A673 (cell line): ENCODE results near the gene A1CF. TPM values are rescaled to one million over a fixed set of nuclear protein-coding genes. Genes with fewer than 3 reads are reported as not detected.
"Not testable (repeated sequence)": the region's sequence is repeated elsewhere in the genome, so short reads cannot be mapped to it uniquely, and the experiment has no call there.

ENCODE experiments used
- BruUV-seq: library from RNA; stranded (reverse); fragments of 400-500 nt; replicated peaks from 2 replicates; lab custom pipeline; 2021; lab: Mats Ljungman, UMichigan
- CTCF ChIA-PET: fragments of 300-600 bp; sonication (Branson Sonifier 250); formaldehyde crosslinking; loops from one replicate; lab custom pipeline; 2022; ENCODE audit warnings: antibody characterized with exemption; lab: Charles Lee
- POLR2A ChIA-PET: fragments of 300-600 bp; sonication (Branson Sonifier 250); formaldehyde crosslinking; loops from one replicate; lab custom pipeline; 2022; ENCODE audit warnings: antibody characterized with exemption; ENCODE audit not compliant: low non-redundant PET; lab: Charles Lee
- DNase-seq: peaks from one replicate; pipeline ENCODE4 v3.0.0-alpha.2; 2015; ENCODE audit warnings: low spot score
- H3K27ac ChIP-seq: fragments of 200-600 bp; sonication (generic); 2 replicates; pipeline ENCODE4 v1.5.1; 2016; ENCODE audit warnings: mixed run types, low read depth, mild to moderate bottlenecking, mixed read lengths, antibody characterized with exemption, low read length; ENCODE audit not compliant: poor library complexity, severe bottlenecking
- H3K27me3 ChIP-seq: fragments of 200-600 bp; sonication (generic); replicated peaks from 2 replicates; pipeline ENCODE4 v1.6.1; 2017; ENCODE audit warnings: mixed run types, low read depth, mild to moderate bottlenecking, mixed read lengths, antibody characterized with exemption, low read length; ENCODE audit not compliant: insufficient read depth, poor library complexity
- H3K36me3 ChIP-seq: fragments of 200-600 bp; sonication (generic); 2 replicates; pipeline ENCODE4 v1.6.1; 2016; ENCODE audit warnings: mixed run types, mild to moderate bottlenecking, mixed read lengths, antibody characterized with exemption, low read length; ENCODE audit not compliant: insufficient read depth, poor library complexity, severe bottlenecking
- H3K4me1 ChIP-seq: fragments of 200-600 bp; sonication (generic); 2 replicates; pipeline ENCODE4 v1.6.1; 2017; ENCODE audit warnings: mixed run types, mild to moderate bottlenecking, mixed read lengths, antibody characterized with exemption, low read length; ENCODE audit not compliant: insufficient read depth, poor library complexity, severe bottlenecking
- H3K4me3 ChIP-seq: fragments of 200-600 bp; sonication (generic); 2 replicates; pipeline ENCODE4 v1.5.1; 2016; ENCODE audit warnings: low read depth, mixed run types, mild to moderate bottlenecking, mixed read lengths, low read length; ENCODE audit not compliant: poor library complexity, severe bottlenecking
- H3K9me3 ChIP-seq: fragments of 200-600 bp; sonication (generic); 2 replicates; pipeline ENCODE4 v1.6.1; 2016; ENCODE audit warnings: mixed run types, low read depth, mild to moderate bottlenecking, mixed read lengths, antibody characterized with exemption, low read length; ENCODE audit not compliant: poor library complexity, severe bottlenecking
- EZH2 ChIP-seq: fragments of 200-600 bp; sonication (generic); IDR thresholded peaks from 2 replicates; pipeline ENCODE4 v1.6.1; 2017; ENCODE audit warnings: borderline replicate concordance, low read depth, mild to moderate bottlenecking, mixed read lengths, antibody characterized with exemption, low read length; ENCODE audit not compliant: poor library complexity, severe bottlenecking
- intact Hi-C: fragments of 100-400 bp; cut with micrococcal nuclease; formaldehyde crosslinking; loops from one replicate; pipeline ENCODE4 v1.10.0; 2022; ENCODE audit not compliant: unreplicated experiment
- total RNA-seq: library from RNA; stranded (reverse); gene quantifications from 2 replicates; pipeline ENCODE4 v1.2.3, GENCODE V29; 2021
- TF ChIP-seq, protein P1 (sequence below): fragments of 300-800, 200-600 bp; sonication (generic); conservative IDR thresholded peaks from 2 replicates; pipeline ENCODE4 v1.5.1; 2017; ENCODE audit warnings: low read depth, mild to moderate bottlenecking, antibody characterized with exemption, low read length, moderate library complexity, mixed read lengths

The A1CF gene
- total RNA-seq, 1 experiment from 2014 or later = not detected

DNA sequence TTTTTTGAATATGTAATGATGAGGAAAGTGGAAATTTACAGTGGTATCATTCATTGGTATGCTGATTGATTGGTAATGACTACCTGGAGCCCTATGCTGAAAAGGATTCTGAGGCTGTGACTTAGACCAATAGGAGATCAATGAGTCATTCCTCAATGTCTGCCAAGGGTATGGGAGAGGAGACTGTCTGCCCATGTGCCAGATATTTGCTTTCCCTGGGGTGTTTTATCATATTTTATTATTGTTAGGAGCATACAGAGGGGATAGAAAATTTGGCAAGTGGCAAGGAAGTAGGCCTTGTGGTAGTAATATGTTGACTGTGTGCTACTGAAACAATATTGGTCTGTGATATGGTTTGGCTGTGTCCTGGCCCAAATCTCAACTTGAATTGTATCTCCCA lies 90.9 kb downstream of the A1CF start:
- Histone ChIP-seq H3K36me3 (no peaks in the 10 kb centered on the region), H3K4me1 (peaks cover under 1% of the 10 kb centered on the region), H3K27ac (no peak overlapping the region), H3K9me3 (no peaks in the 10 kb centered on the region), H3K27me3 (peaks cover 19% of the 10 kb centered on the region), H3K4me3 (no peak overlapping the region)
- intact Hi-C loops = no loop called here
- BruUV-seq = no TSS peak
- TF ChIP-seq, protein P1, sequence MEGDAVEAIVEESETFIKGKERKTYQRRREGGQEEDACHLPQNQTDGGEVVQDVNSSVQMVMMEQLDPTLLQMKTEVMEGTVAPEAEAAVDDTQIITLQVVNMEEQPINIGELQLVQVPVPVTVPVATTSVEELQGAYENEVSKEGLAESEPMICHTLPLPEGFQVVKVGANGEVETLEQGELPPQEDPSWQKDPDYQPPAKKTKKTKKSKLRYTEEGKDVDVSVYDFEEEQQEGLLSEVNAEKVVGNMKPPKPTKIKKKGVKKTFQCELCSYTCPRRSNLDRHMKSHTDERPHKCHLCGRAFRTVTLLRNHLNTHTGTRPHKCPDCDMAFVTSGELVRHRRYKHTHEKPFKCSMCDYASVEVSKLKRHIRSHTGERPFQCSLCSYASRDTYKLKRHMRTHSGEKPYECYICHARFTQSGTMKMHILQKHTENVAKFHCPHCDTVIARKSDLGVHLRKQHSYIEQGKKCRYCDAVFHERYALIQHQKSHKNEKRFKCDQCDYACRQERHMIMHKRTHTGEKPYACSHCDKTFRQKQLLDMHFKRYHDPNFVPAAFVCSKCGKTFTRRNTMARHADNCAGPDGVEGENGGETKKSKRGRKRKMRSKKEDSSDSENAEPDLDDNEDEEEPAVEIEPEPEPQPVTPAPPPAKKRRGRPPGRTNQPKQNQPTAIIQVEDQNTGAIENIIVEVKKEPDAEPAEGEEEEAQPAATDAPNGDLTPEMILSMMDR = no peak
- no peak for TF ChIP-seq EZH2
- no peak for DNase-seq
- CTCF ChIA-PET = interaction anchor here (0.6 kb wide), 1 partner anchor 1910 kb away, joined by 4 read pairs; no protein-coding TSS in a partner anchor
- POLR2A ChIA-PET = no interaction called here

DNA sequence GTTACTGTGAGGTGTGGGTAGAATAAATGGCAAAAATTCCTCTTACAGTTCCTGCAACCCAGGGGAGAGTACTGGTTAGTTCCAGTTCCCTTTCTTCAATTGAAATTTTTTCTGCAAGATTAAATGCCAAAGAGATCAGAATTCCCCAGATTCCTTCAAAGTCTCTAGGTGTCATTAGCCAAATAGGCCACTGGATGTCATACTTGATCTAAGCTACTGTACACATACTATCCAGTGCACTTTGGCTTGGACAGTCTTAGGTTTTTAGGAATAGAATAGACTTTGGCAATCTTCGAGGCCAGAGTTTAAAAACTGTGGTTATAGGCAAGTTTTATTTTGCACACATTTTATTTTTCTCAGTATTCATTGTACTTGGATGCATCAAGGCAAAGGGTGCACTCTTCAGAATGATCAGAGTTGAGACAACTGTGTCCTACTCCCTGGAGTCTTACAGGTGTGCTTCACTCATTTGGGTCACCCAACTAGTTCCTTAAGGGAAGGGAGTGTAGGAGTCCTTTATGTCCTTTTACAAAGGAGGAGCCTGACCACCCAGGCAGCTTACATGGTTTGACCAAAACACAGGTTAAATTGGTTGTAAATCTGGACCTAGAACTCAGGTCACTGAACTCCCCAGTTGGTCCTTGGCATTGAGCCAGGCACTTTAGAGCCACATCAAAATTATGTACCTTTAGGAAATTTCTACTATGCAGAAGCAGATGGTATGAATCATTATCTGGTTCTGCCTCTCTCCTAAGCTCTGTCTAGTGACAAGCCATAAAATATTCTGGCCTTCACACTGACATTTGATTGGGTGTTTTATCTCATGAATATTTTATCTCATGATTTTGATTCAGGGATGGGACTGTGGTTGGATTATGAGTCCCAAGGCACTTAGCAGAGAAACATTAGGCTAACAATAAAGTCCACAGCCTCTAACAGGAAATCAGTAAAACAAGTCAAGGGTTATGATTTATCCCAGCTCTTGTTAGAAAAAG lies 96.2 kb downstream of the A1CF start:
- POLR2A ChIA-PET = no interaction called here

DNA sequence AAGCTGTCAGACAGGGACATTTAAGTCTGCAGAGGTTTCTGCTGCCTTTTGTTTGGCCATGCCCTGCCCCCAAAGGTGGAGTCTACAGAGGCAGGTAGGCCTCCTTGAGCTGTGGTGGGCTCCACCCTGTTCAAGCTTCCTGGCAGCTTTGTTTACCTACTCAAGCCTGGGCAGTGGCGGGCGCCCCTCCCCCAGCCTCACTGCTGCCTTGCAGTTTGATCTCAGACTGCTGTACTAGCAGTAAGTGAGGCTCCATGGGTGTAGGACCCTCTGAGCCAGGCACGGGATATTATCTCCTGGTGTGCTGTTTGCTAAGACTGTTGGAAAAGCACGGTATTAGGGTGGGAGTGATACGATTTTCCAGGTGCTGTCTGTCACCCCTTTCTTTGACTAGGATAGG lies 97.5 kb downstream of the A1CF start:
- H3K4me3 ChIP-seq, H3K4me1 ChIP-seq, CTCF ChIA-PET, H3K27ac ChIP-seq, BruUV-seq, H3K36me3 ChIP-seq, DNase-seq, H3K9me3 ChIP-seq, H3K27me3 ChIP-seq, POLR2A ChIA-PET: not testable (repeated sequence)
- intact Hi-C loops = loop anchor here (2.0 to 10.0 kb wide), 3 partner anchors 103 to 637 kb away; no protein-coding TSS in a partner anchor

More for the DNA sequence above, 96.2 kb downstream of the A1CF start:
- H3K27ac ChIP-seq = no peak overlapping the region
- H3K4me3 ChIP-seq = no peak overlapping the region
- no peaks in the 10 kb centered on the region for H3K36me3 ChIP-seq
- no peak for TF ChIP-seq EZH2
- TF ChIP-seq, protein P1 = peak; percentile 59
- CTCF ChIA-PET = interaction anchor here (0.8 kb wide), 1 partner anchor 202 kb away, joined by 3 read pairs; no protein-coding TSS in a partner anchor
- peaks cover 4% of the 10 kb centered on the region for H3K27me3 ChIP-seq
- H3K4me1 ChIP-seq = peaks cover 8% of the 10 kb centered on the region
- no peaks in the 10 kb centered on the region for H3K9me3 ChIP-seq
- BruUV-seq = no TSS peak
- peak; percentile 80 for DNase-seq
- intact Hi-C loops = loop anchor here (2.0 to 10.0 kb wide), 3 partner anchors 102 to 636 kb away; no protein-coding TSS in a partner anchor

DNA sequence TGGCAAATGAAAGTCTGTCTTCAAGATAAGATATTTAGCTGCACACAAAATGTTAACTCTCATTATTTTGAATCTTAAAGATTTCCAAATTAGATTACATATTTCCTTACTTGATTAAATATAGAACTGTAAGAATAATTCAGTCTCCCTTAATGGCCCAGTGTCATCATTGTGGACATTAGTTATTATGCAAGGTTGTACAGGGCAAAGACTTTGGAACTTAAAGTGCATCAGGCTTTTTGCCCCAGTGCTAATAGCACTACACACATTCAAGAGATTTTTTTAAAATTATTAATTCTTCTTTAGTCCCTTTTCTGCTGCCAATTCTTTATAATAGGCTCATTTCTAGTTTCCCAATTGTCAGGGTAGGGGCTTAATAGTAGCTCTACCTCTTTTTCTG lies 103.4 kb downstream of the A1CF start:
- not testable (repeated sequence) for BruUV-seq
- intact Hi-C loops = loop anchor here (10.0 kb wide), 1 partner anchor 643 kb away; no protein-coding TSS in a partner anchor

DNA sequence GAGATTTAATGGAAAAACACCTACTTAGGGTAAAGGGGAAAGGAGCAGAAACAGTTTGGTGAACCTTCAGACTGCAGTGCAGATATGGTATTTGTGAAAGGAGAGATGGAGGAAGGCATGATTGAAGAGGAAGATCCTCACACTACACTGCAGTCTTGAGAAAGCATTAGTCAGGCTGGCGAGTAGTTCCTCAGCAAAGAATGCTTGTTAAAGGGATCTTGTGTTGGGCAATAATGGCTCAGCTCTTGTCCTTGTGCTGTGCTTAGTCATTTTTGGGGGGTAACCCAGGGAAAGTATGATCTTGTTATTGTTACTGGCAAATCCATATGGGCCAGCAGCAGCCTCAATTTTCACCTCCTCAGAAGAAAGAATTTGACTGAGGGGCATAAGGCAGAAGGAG lies 105.4 kb downstream of the A1CF start:
- POLR2A ChIA-PET, H3K4me1 ChIP-seq, DNase-seq, H3K27me3 ChIP-seq, CTCF ChIA-PET, H3K27ac ChIP-seq, H3K36me3 ChIP-seq, H3K4me3 ChIP-seq, H3K9me3 ChIP-seq, BruUV-seq: not testable (repeated sequence)
- intact Hi-C loops = loop anchor here (10.0 kb wide), 1 partner anchor 645 kb away; no protein-coding TSS in a partner anchor

More for the DNA sequence above, 103.4 kb downstream of the A1CF start:
- H3K4me1 ChIP-seq, H3K9me3 ChIP-seq, DNase-seq, H3K36me3 ChIP-seq, POLR2A ChIA-PET, H3K27ac ChIP-seq, H3K27me3 ChIP-seq, CTCF ChIA-PET, H3K4me3 ChIP-seq: not testable (repeated sequence)
